SU-DHL-6 (cell line): Measurements from ENCODE around the gene CDK2.
A peak's percentile ranks its signal among the peaks of the same experiment; 100 is the strongest.
"Not testable (repeated sequence)": the region's sequence is repeated elsewhere in the genome, so short reads cannot be mapped to it uniquely, and the experiment has no call there.

Source experiments
- H2AFZ ChIP-seq: fragments of 200-600 bp; sonication (generic); 2 replicates; pipeline ENCODE4 v1.6.1; 2014; ENCODE audit warnings: low read depth, mild to moderate bottlenecking, moderate library complexity, mixed read lengths, antibody characterized with exemption, low read length; ENCODE audit not compliant: severe bottlenecking
- H3F3A ChIP-seq: fragments of 200-600 bp; shearing (Covaris generic); 2 replicates; pipeline ENCODE4 v1.6.0; 2016; ENCODE audit warnings: antibody characterized with exemption, mild to moderate bottlenecking; ENCODE audit not compliant: insufficient read depth
- H3K27ac ChIP-seq: fragments of 200-600 bp; sonication (generic); 2 replicates; pipeline ENCODE4 v1.5.1; 2016; ENCODE audit warnings: low read depth, mild to moderate bottlenecking, low read length, moderate library complexity, mixed read lengths
- H3K27me3 ChIP-seq: fragments of 200-600 bp; sonication (generic), shearing (Covaris generic); 2 replicates; pipeline ENCODE4 v1.6.0; 2014; ENCODE audit warnings: mild to moderate bottlenecking, low read length
- H3K36me3 ChIP-seq: fragments of 200-600 bp; sonication (generic); 2 replicates; pipeline ENCODE4 v1.6.1; 2014; ENCODE audit warnings: mild to moderate bottlenecking, low read length, mixed read lengths
- H3K4me2 ChIP-seq: fragments of 300-600, 200-600 bp; shearing (Covaris generic), sonication (generic); 2 replicates; pipeline ENCODE4 v1.6.0; 2014; ENCODE audit warnings: low read length, low read depth, mild to moderate bottlenecking; ENCODE audit not compliant: poor library complexity, severe bottlenecking
- H3K4me3 ChIP-seq: fragments of 200-600 bp; sonication (generic); 2 replicates; pipeline ENCODE4 v1.5.1; 2014; ENCODE audit warnings: antibody characterized with exemption, low read length, mild to moderate bottlenecking, mixed read lengths; ENCODE audit not compliant: insufficient read depth, poor library complexity, severe bottlenecking
- H3K79me2 ChIP-seq: fragments of 200-600 bp; sonication (generic); 2 replicates; pipeline ENCODE4 v1.6.1; 2014; ENCODE audit warnings: mild to moderate bottlenecking, low read length, moderate library complexity; ENCODE audit not compliant: insufficient read depth
- H3K9ac ChIP-seq: fragments of 200-600 bp; sonication (generic); 2 replicates; pipeline ENCODE4 v1.7.0; 2014; ENCODE audit warnings: mild to moderate bottlenecking, low read length
- H3K9me2 ChIP-seq: fragments of 200-600 bp; sonication (generic); replicated peaks from 2 replicates; pipeline ENCODE4 v1.6.1; 2014; ENCODE audit warnings: low read length; ENCODE audit not compliant: insufficient read depth
- H3K9me3 ChIP-seq: fragments of 200-600 bp; sonication (generic); 2 replicates; pipeline ENCODE4 v1.6.1; 2014; ENCODE audit warnings: low read length, mixed read lengths; ENCODE audit not compliant: insufficient read depth
- H4K20me1 ChIP-seq: fragments of 200-600 bp; sonication (generic); 2 replicates; pipeline ENCODE4 v1.6.1; 2014; ENCODE audit warnings: low read depth, mild to moderate bottlenecking, antibody characterized with exemption, low read length, moderate library complexity, mixed read lengths
- CTCF ChIP-seq: fragments of 200-600 bp; sonication (generic); IDR thresholded peaks from one replicate; pipeline ENCODE4 v1.5.1; 2017; ENCODE audit warnings: antibody characterized with exemption, mild to moderate bottlenecking, low read length, moderate library complexity; ENCODE audit not compliant: insufficient read depth, poor library complexity, severe bottlenecking
- EZH2phosphoT487 ChIP-seq: fragments of 200-600 bp; sonication (generic), shearing (Covaris generic); conservative IDR thresholded peaks from 2 replicates; pipeline ENCODE4 v1.6.1; 2018; ENCODE audit warnings: mild to moderate bottlenecking, antibody characterized with exemption, low read length, moderate library complexity, mixed read lengths

CDK2 gene

GRCh38 chr12:55966408-55967281, at the start of gene CDK2:
CDK2 (plus strand) TSS chr12:55966830; CDS start chr12:55967009, 179 bp downstream.
- peaks cover 2% of the 10 kb centered on the region; the same call in 1 of the 2 replicates for H3F3A ChIP-seq
- peak within 1 kb of the TSS; percentile 56 for H3K27ac ChIP-seq
- no peaks in the 10 kb centered on the region for H4K20me1 ChIP-seq
- H3K4me2 ChIP-seq: peak within 1 kb of the TSS; percentile 94
- peaks cover 22% of the 10 kb centered on the region for H3K79me2 ChIP-seq
- TF ChIP-seq CTCF (no peak), EZH2phosphoT487 (no peak)
- no peaks in the 10 kb centered on the region for H3K9me3 ChIP-seq
- peak within 1 kb of the TSS; percentile 98 for H3K4me3 ChIP-seq
- peak within 1 kb of the TSS; percentile 85 for H2AFZ ChIP-seq
- no peaks in the 10 kb centered on the region for H3K27me3 ChIP-seq
- H3K9me2 ChIP-seq: no peaks in the 10 kb centered on the region
- peaks cover 10% of the 10 kb centered on the region; the same call in 1 of the 2 replicates for H3K36me3 ChIP-seq
- peak within 1 kb of the TSS; percentile 95 for H3K9ac ChIP-seq

- H3K36me3 ChIP-seq: peaks cover 11% of the 10 kb centered on the region; the same call in 1 of the 2 replicates
- H3K27ac ChIP-seq, H3K4me2 ChIP-seq, H4K20me1 ChIP-seq, H3K27me3 ChIP-seq, H3F3A ChIP-seq, H2AFZ ChIP-seq, H3K9me3 ChIP-seq, H3K4me3 ChIP-seq, H3K9me2 ChIP-seq, H3K9ac ChIP-seq: not testable (repeated sequence)
- H3K79me2 ChIP-seq: peaks cover 96% of the 10 kb centered on the region
Measured at GRCh38 chr12:55919032-55919431, 47.6 kb upstream of the CDK2 start.

- Histone ChIP-seq H3K27ac (no peak overlapping the region), H3K4me2 (no peak overlapping the region), H3K9me3 (no peaks in the 10 kb centered on the region), H2AFZ (no peak overlapping the region), H3K4me3 (no peak overlapping the region), H3K9ac (no peak overlapping the region), H3F3A (peaks cover 18% of the 10 kb centered on the region), H4K20me1 (peaks cover 6% of the 10 kb centered on the region; the same call in 1 of the 2 replicates), H3K36me3 (peaks cover 9% of the 10 kb centered on the region; the same call in 1 of the 2 replicates), H3K79me2 (peaks cover 96% of the 10 kb centered on the region), H3K9me2 (no peaks in the 10 kb centered on the region), H3K27me3 (no peaks in the 10 kb centered on the region)
- TF ChIP-seq CTCF (no peak), EZH2phosphoT487 (no peak)
Measured at GRCh38 chr12:55922126-55922525, 44.5 kb upstream of the CDK2 start.

GRCh38 chr12:55923648-55924047, 43.0 kb upstream of the CDK2 start:
- H3K36me3 ChIP-seq, H2AFZ ChIP-seq, H3K27ac ChIP-seq, H3K9ac ChIP-seq, H3K4me3 ChIP-seq, H3K9me3 ChIP-seq, H4K20me1 ChIP-seq, H3K4me2 ChIP-seq, H3K9me2 ChIP-seq, H3K27me3 ChIP-seq: not testable (repeated sequence)
- H3K79me2 ChIP-seq: peaks cover 85% of the 10 kb centered on the region
- peaks cover 34% of the 10 kb centered on the region for H3F3A ChIP-seq
